Peyer's patch (tissue), 4 donors: ENCODE data around the gene SEBOX.

Source experiments
- CTCF ChIP-seq, 6 experiments: fragments of 450-650 bp in 4 of 6; fragments of 200-600 bp in 2 of 6; sonication (generic) in 1 of 6; IDR thresholded peaks; one replicate each; pipeline ENCODE4 v1.5.1; 2017 to 2019; ENCODE audit warnings: antibody characterized with exemption in 6 of 6, mild to moderate bottlenecking in 3 of 6, moderate library complexity in 1 of 6
- POLR2A ChIP-seq, 2 donors: fragments of 450-650 bp; IDR thresholded peaks; one replicate each; pipeline ENCODE4 v1.5.1; 2017; ENCODE audit warnings: antibody characterized with exemption in 2 of 2, mild to moderate bottlenecking in 2 of 2, moderate library complexity in 2 of 2

- no peak for TF ChIP-seq POLR2A (IDR thresholded peaks at IDR 0.05)
- no peak for TF ChIP-seq CTCF (IDR thresholded peaks at IDR 0.05)
These were observed 33.4 kb upstream of the SEBOX start for GRCh38 chr17:28398280-28398981.
